GM03348 (cell line): Measurements from ENCODE around the gene SIRT7.

Experiments
- DNase-seq: peaks from one replicate; pipeline ENCODE4 v3.0.0; 2012; ENCODE audit warnings: low spot score

SIRT7 gene, protein sequence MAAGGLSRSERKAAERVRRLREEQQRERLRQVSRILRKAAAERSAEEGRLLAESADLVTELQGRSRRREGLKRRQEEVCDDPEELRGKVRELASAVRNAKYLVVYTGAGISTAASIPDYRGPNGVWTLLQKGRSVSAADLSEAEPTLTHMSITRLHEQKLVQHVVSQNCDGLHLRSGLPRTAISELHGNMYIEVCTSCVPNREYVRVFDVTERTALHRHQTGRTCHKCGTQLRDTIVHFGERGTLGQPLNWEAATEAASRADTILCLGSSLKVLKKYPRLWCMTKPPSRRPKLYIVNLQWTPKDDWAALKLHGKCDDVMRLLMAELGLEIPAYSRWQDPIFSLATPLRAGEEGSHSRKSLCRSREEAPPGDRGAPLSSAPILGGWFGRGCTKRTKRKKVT

DNA sequence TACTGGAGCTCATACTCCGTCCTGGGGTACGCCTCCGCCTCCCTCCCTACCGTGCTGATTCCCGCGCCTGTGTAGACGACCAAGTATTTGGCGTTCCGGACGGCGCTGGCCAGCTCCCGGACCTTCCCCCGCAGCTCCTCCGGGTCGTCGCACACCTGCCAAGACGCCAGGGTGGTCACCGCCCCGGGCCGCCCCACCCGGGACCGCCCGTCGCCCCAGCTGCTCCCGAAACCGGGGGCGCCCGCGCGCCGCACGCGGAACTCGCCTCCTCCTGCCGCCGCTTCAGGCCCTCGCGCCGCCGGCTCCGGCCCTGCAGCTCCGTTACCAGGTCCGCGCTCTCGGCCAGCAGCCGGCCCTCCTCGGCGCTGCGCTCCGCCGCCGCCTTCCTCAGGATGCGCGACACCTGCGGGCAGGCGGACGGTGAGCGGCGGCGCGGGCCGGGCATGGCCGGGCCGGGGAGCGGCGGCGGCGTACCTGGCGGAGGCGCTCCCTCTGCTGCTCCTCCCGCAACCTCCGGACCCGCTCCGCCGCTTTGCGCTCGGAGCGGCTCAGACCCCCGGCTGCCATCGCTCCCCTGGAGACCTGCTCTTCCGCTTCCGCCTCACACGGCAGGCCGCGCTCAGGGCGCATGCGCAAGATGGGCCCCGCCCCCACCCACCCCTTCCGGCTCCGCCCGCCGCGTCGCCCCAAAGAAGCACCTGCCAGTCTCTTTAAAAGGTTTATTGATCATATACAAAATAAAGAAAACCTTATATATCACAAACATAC lies at the start of gene SIRT7:
TSS of gene SIRT7 (minus strand) at position 612 of the 768 bp plus-strand sequence. CDS start at position 567, 45 bp downstream.
- DNase-seq: peak; percentile 97

DNA sequence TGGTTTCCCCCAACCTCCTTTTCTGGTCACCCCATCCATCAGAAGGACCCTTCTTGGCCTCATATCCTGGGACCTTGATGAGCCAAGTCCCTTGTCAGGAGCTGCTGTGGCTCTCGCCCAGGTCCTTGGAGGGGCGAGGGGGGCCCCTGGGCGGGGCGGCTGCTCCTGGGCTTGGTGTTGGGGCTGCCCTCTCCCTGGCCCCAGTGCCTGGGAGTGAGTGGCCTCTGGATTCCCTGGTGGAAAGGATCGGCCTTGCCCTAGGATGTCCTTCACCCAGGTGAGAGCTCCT lies 49.2 kb upstream of the SIRT7 start:
- DNase-seq: no peak

DNA sequence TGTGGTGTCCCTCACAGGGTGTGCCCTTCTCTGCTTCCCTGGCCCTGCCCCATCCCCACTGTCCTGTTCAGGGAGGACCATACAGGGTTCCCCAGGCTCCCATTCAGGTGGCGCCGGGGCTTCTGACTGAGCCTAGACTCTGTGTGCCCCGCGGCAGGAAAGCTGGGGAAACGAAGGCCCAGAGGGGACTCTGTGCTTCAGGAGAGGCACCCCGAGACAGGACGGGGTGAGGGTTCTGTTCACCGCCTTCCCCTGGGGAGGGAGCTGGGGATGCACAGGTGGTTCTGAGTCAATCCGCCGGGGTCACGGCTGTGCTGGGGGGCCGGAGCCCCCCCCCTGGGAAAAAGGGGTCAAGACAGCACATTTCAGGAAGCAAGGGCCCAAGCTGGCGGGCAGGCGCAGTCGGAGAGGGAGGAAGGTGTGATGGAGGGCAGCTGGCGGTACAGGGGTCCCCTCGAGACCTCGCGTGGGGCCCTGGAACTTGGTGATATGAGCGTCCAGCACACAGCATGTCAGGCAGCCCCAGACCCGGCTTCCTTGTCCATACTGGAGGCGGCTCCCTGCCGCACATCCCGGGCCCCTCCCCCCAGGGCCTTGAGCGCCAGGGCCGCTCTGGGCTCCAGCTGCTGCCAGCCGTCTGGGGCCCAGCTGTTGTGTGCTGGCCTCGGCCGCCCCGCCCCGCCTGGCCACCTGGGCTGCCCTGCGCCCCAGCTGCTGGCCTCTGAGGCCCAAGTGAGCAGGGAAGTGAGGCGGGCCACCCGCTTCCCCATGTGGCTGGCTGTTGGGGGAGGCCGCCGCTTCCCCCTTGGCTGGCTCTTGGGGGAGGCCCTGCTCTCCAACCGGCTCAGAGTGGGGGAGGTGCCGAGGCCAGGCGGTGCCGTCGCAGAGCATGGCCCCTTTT lies 48.6 kb upstream of the SIRT7 start:
- no peak for DNase-seq

DNA sequence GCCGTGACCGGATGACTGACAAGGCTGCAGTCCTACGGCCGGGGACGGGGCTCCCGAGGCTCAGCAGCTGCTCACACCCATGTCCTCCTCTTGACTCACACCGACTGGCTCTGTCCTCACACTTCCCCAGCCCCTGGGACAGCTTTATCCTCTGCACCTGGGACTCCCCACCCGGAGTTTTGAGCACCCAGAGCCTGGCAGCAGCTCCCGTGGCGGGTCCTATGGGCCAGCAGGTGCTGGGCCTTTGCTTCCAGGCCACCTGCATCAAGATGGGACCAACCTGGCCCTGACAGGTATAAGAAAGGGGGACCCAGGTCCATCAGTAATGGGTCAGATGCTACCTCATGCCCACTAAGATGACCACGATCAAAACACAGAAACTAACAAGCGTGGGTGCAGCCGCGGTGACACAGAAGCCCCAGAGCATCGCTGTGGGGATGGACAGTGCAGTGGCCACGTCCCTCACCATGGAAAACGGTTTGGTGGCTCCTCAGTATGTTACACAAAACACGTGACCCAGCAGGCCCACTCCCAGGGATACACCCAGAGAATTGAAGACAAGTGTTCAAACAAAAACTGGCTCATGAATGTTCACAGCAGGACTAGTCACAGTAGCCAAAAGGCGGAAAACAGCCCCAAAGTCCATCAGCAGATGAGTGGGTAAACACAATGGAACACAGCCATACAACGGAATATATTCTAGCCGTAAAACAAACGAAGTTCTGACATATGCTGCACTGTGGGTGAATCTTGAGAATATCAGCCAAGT lies 46.3 kb upstream of the SIRT7 start:
- DNase-seq: no peak

DNA sequence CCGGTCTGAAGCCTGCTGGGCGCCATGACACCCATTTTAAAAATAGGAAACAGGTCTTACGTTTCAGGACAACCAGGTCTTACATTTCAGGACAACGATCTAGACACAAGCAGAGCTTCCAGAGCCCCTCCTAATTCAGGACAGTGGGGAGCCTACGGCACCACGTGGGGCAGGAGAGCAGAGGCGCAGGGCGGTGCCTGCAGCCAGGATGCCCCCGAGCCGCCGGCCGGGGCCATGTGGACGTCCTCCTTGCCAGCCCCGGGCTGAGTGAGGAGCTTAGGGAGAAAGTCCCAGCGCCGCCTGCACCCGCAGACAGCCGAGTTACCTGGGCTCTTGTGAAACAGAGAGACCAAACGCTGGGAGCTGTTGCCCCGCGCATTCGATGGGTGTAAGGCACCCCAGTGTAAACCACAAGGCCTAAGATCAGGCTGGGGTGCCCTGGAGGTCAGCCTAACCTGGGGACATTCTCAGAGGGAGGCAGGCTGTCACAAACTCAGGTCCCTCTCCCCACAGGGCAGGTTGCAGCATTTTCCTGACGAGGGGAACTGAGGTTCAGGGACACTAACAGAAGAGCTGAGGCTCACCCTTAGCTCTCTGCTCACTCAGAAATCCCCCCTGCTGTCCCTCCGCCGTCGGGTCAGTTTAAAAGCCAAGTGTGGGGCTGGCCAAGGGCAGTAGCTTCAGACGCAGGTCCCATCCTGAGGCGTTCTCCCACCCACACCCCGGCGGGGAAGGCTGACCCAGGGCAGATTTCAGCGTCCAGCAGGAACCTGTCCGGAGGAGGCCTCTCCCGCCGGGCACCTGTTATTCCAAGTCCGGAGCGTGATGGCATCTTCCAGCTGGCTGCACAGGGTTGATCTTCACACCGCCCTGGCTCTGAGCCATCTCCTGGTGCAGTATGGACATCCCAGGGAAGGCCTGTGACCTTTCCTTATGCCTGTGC lies 44.8 kb upstream of the SIRT7 start:
- DNase-seq: no peak

DNA sequence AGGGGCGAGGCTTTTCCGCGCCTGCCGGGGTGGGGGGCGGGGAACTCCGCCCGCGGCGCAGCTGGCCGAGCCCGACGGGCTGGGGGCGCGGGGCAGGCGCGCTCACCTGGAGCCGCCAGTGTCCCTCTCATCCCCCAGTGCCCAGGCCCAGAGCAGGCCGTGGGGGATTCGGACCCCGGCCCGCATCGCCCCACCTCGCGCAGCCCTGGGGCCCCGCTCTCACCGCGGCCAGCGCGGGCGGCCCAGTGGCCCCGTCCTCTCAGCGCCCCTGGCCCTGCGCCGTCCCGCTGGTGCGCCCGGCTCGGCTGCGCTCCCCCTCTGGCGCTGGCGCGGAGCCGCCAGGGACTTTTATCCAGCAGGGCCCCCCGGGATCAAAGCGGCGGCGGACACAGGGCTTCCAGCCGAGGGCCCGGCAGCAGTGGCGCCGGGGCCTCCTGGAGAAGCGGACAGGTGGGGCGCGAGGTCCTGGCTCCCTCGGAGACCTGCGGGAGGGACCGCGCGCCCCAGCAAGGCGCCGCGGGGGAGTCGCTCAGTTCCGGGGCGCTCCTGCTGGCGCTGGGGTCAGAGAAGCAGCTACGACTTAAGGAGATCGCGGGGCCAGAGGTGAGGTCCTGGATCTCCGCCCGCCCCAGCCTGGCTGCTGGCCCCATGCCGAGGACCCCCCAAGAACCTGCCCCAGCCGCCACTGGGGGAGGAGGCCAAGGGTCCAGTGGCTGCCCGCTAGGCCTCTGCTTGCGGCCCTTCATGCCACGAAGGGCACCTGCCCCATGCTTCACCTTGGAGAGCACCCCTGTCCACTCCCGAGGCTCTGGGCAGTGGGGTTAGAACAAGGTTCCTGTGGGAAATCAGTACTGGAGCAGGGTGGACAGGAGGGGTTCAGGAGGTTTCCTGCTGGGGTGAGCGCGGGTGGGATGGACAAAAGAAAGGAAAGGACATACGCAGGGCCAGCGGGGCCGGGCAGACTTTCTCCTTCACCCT lies 43.8 kb upstream of the SIRT7 start:
- DNase-seq: no peak

DNA sequence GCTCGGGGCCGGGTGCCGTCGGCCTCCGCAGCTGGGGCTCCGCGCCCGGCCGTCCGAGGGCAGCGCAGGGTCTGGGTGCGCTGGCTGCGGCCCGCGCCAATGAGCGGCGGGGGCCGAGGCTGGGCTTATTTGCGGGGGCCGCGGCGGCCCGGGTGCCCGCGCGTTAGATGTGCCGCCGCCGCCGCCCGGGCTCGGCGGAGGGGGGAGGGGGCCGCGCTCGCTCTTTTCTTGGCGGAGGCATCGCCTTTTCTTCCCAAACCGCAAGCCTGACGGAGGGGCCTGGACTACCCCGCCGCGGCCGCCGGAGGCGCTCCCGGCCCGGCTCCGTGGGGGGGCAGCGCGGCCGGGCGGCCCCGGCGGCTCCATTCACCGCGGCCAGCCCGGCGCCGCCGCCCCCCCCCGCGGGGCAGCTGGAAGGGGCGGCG lies 43.1 kb upstream of the SIRT7 start, which contains the start of gene NOTUM:
TSS of gene NOTUM (minus strand) at position 101 of the 425 bp plus-strand sequence. CDS start 278 bp downstream, outside the sequence.
- peak; percentile 68 for DNase-seq

DNA sequence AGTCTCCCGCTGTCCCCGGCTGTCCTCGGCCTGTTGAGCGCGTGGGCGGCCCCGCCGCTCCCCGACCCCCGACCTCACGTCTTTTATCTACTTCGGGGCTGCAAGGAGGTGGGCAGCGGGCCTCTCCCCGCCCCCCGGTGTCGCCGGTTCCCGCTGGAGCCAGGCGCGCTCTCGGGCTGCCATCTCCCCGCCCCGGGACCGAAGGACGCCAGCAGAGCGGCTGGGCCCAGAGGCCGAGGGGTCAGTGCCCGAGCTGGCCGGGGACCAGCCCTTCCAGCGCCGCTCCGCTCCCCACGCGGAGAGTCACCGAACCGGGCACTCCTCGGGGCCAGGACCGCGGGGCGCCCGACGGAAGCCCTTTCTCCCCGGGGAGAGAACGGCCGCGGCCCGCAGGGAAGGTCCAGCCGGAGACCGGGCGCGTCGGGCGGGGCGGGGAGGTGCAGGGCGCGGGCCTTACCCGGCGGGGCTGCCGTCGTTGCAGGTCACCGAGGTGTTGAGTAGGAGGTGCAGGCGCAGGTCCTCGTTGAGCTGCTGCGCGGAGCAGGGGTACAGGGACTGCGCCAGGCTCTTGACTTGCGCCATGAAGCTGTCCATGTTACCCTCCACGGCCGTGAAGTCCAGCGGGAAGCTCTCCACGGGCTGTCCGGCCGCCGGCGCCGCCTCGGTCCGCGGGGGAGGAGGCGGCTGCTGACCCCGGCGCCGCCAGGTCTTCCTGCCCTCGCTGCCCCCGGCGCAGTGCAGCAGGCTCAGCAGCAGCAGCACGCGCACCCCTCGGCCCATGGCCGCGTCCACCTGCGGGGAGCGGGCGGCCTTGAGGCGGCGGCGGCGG lies 42.4 kb upstream of the SIRT7 start:
- no peak for DNase-seq

DNA sequence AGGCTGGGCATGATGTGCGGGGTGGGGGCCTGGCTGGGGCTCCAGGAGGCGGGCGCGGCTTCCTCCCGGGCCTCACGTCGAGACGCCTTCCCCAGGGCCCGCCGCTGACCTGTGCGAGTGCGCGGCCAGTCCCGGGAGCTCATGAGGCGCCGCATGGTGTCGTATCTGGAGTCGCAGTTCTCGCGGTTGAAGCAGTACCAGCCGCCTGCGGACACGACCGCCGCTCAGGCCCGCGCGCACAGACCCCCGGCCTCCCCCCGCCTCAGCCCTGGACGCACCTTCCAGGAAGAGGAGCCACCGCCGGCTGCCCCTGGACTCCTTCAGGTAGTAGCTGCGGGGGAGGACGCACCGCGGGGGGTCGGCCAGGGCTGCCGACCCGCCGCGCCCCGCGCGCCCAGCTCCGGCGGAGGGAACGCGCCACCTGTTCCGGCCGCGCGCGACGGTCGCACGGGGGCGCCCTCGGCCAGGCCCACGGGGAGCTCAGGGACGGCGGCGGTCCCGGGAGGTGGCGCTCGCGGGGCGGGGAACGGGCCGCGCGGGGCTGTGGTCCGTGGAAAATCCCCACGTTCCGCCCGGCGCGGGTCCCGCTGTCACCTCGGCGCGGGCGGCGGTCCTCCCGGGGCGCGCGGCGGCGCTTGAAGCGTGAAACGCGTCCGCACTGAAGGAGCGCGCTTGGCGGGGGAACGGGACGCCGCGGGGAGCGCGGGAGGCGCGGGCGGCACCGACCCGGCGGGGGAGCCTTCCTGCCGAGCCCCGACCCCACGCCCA lies 41.6 kb upstream of the SIRT7 start:
- peak; percentile 89 for DNase-seq

DNA sequence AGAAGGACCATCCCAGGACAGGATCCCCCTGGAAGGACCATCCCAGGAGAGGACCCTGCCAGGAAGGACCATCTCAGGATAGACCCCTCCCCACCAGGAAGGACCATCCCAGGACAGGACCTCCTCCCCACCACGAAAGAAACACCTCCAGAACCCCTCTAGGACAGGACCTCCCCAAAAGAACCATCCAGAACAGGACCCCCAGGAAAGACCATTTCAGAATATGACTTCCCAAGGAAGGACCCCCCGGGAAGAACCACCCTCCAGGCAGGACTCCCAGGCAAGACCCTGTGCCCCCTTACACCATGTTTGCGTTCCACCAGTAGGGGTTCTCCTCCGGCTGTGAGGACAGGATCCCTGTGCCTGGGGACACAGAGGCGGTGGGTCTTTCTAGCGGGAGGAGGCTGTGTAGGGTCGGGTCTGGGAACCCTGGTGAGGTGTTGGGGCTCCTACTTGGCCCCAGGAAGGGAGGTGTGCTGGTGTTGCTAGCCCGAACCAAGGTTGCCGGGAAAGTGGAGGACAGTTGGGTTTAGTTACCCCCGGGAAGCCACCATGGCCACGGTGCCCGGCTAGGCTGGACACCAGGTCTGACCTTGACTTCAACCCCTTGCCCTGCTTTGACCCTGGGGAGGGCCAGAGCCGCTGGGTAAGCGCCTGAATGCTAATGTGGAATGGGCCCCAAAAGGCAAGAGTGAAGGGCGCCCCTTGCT lies 40.8 kb upstream of the SIRT7 start:
- DNase-seq: no peak

DNA sequence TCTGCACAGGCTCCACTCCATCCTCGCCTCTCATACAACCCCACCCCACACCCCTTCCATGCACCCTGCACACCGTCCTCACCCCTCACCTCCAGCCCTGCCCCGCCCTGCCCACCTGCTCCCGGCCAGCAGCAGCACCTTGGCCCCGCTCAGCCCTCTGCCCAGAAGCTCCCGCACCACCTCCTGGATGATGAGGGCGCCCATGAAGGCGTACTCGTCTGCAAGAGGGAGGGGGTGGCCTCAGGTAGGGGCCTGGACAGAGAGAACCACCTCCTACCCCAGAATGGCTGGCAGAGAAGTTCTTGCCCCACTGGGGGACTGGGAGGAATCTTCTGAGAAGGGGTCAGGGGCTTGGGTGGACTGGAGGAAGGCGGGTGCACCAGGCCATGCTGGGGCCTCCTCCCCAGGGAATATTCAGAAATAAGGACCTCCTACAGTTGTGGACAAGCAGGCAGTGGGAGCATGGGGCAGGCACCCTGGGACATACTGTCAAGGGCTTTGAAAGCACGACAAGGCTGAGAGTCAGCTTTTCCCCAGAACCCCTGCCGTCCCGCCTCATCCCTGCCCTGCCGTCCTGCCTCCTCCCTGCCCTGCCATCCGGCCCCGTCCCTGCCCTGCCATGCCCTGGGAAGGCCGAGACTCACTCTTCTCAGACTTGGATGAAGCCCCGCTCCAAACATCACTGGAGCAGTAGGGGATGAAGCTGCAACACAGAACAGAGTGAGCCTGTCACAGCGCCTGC lies 39.9 kb upstream of the SIRT7 start:
- no peak for DNase-seq

DNA sequence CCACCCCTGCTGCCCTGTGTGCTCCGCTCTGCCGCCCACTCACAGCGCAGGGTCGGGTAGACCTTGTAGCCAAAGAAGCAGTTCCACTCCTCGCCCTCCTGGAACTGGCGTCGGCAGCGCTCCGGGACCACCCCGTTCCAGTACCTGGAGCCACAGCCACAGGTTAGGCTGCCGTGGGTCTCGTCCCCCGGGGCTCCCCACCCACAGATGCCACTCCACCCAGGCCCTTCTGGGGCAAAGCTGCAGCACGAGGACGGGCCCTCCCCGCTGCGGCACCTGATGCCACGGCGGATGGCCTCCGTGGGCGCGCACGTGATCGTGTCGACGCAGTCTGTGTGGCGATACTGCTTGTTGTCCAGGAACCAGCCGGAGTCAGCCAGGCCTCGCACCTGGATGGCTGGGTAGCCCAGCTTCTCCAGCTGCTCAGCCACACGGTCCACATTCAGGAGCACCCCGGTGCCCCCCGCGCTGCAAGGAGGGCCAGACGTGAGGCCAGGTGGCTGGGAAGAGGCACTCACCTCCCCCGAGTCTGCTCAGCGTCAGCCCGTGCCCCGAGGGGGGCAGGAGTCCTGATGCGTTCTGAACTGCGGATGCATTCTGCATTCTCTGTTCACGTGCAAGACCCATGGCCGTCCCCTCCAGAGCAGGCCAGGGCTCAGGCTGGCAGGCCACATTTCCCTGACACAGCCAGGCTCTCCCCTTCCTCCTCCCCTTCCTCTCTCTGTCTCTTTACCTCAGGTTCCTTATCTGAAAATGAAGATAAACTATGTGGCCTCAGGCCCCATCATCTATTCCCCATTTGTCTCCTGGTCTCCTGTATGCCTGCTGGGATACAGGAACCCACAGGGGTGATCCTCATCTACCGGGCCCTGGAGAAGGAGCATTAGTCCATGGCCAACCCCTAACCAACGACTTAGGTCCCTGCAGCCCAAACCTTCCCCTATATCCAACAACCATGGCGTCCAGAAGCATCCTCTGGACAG lies 38.9 kb upstream of the SIRT7 start:
- DNase-seq: no peak

DNA sequence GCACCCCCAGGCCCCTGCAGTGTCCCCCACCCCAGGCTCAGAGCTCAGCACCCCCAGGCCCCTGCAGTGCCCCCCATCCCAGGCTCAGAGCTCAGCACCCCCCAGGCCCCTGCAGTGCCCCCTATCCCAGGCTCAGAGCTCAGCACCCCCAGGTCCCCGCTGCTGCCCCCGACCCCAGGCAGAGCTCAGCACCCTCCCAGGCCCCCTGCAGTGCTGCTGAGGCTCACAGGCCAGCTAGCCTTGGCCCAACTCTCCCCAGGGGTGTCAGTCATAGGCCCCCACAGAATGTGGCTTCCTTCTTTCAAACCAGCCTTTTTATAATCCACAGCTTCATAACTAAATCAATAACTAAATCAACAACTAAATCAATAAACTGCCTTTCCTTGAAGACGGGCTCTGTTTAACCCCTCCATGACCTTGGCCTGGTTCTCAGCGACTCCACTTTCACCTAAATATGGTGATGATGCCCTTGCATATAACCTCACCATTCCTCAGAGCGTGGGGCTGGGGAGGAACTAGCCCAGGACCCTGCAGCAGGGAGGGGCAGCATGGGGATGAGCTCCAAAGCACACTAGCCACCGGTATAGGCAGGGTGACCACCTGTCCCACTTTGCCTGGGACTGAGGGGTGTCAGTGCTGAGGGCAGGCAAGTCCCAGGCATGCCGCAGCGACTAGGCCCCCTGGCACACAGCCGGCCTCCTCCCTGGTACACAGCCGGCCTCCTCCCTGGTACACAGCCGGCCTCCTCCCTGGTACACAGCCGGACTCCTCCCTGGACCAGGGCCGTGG lies 38.0 kb upstream of the SIRT7 start:
- DNase-seq: no peak

DNA sequence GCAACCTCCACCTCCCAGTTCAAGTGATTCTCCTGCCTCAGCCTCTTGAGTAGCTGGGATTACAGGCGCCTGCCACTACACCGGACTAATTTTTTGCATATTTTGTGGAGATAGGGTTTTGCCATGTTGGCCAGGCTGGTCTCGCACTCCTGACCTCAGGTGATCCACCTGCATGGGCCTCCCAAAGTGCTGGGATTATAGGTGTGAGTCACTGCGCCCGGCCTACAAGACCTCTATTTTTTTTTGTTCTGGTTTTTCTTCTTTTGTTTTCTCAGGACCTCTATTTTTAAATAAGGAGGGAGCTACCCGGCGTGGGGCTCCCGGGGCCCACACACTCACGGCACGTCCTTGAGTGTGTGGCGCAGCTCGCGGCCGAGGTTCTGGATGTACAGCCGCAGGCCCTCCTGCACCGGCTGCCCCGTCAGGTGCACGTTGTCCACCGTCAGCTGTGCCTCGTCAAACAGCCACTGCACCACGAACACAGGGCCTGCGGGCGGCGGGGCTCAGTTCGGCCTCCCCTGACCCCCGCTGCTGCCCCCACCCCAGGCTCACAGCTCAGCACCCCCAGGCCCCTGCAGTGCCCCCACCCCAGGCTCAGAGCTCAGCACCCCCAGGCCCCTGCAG lies 37.2 kb upstream of the SIRT7 start:
- DNase-seq: no peak
